PC-9 (cell line): ENCODE data around the gene RNF17.

ENCODE experiments used
- EZH2 ChIP-seq: fragments of 200-600 bp; sonication (generic); IDR thresholded peaks from 2 replicates; pipeline ENCODE4 v1.8.0; 2017; ENCODE audit warnings: antibody characterized with exemption, low read depth
- TF ChIP-seq, protein P1 (sequence below): fragments of 200-600 bp; sonication (generic); conservative IDR thresholded peaks from 2 replicates; pipeline ENCODE4 v1.6.1; 2017; ENCODE audit warnings: mixed run types, antibody characterized with exemption, mild to moderate bottlenecking, moderate library complexity

DNA sequence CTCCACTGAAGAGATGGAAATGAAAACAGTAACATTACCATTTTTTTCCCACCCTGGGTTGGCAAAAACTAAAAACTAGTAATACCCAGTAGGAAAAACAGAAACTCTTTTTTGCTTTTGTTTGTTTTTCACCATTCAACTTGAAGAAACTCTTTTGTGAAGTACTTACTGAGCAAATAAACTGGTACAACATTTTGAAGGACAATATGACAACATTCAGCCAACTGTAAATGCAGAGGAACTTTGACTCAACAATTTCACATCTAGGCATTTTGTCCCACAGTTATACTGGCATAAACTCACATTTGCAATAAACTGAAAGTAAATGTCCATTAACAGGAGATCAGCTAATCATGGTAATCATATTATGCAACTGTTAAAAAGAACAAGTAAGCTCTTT, 152.5 kb downstream of the RNF17 start:
- no peak for TF ChIP-seq EZH2
- TF ChIP-seq, protein P1, sequence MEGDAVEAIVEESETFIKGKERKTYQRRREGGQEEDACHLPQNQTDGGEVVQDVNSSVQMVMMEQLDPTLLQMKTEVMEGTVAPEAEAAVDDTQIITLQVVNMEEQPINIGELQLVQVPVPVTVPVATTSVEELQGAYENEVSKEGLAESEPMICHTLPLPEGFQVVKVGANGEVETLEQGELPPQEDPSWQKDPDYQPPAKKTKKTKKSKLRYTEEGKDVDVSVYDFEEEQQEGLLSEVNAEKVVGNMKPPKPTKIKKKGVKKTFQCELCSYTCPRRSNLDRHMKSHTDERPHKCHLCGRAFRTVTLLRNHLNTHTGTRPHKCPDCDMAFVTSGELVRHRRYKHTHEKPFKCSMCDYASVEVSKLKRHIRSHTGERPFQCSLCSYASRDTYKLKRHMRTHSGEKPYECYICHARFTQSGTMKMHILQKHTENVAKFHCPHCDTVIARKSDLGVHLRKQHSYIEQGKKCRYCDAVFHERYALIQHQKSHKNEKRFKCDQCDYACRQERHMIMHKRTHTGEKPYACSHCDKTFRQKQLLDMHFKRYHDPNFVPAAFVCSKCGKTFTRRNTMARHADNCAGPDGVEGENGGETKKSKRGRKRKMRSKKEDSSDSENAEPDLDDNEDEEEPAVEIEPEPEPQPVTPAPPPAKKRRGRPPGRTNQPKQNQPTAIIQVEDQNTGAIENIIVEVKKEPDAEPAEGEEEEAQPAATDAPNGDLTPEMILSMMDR: no peak
